Spleen (tissue), 11 donors: Measurements from ENCODE around the gene GPR107. TPM values are rescaled to one million over a fixed set of nuclear protein-coding genes. Genes with fewer than 3 reads are reported as not detected.

Experiments used
- DNase-seq: peaks from one replicate; pipeline ENCODE4 v3.0.0-alpha.2; 2020
- H3K27ac ChIP-seq, 8 donors: fragments of 200-600 bp; sonication (generic) in 7 of 8; 1 replicate in 4 of 8; 2 replicates in 4 of 8; pipeline versions ENCODE4 v1.5.0 to v1.8.0; 2016 to 2021; ENCODE audit warnings: inconsistent platforms in 4 of 8, mild to moderate bottlenecking in 4 of 8, moderate library complexity in 1 of 8
- H3K27me3 ChIP-seq, 7 donors: fragments of 200-600 bp; sonication (generic) in 6 of 7; replicated peaks in 1 of 7; 1 replicate in 4 of 7; 2 replicates in 3 of 7; pipeline versions ENCODE4 v1.5.0 to v1.8.0; 2016 to 2021; ENCODE audit warnings: inconsistent platforms in 3 of 7, mild to moderate bottlenecking in 1 of 7
- H3K36me3 ChIP-seq, 6 donors: fragments of 200-600 bp; sonication (generic) in 5 of 6; 1 replicate in 4 of 6; 2 replicates in 2 of 6; pipeline versions ENCODE4 v1.5.0 to v1.8.0; 2016 to 2021; ENCODE audit warnings: inconsistent platforms in 2 of 6
- H3K4me1 ChIP-seq, 6 donors: fragments of 200-600 bp; sonication (generic) in 5 of 6; 1 replicate in 3 of 6; 2 replicates in 3 of 6; pipeline versions ENCODE4 v1.5.0 to v1.8.0; 2016 to 2021; ENCODE audit warnings: inconsistent platforms in 3 of 6
- H3K4me3 ChIP-seq, 8 donors: fragments of 200-600 bp; sonication (generic) in 7 of 8; 1 replicate in 4 of 8; 2 replicates in 4 of 8; pipeline versions ENCODE4 v1.5.0 to v1.8.0; 2016 to 2021; ENCODE audit warnings: inconsistent platforms in 4 of 8, mild to moderate bottlenecking in 4 of 8, moderate library complexity in 2 of 8
- H3K9me3 ChIP-seq, 8 donors: fragments of 200-600 bp; sonication (generic) in 7 of 8; 1 replicate in 4 of 8; 2 replicates in 4 of 8; pipeline versions ENCODE4 v1.5.0 to v1.8.0; 2016 to 2021; ENCODE audit warnings: inconsistent platforms in 4 of 8
- CTCF ChIP-seq, 11 experiments: fragments of 200-600 bp in 7 of 11; fragments of 450-650 bp in 4 of 11; sonication (generic) in 4 of 11; IDR thresholded peaks in 8 of 11; conservative IDR thresholded peaks in 3 of 11; 1 replicate in 7 of 11; 2 replicates in 4 of 11; pipeline versions ENCODE4 v1.4.0 to v1.8.0; 2016 to 2021; ENCODE audit warnings: antibody characterized with exemption in 11 of 11, inconsistent platforms in 4 of 11, mild to moderate bottlenecking in 1 of 11
- POLR2A ChIP-seq, 3 donors: fragments of 450-650 bp; IDR thresholded peaks; one replicate each; pipeline ENCODE4 v1.5.1; 2017; ENCODE audit warnings: antibody characterized with exemption in 3 of 3, mild to moderate bottlenecking in 1 of 3
- POLR2AphosphoS5 ChIP-seq, 3 donors: sonication (generic); formaldehyde crosslinking; IDR thresholded peaks; one replicate each; pipeline ENCODE4 v1.5.1; 2017; ENCODE audit warnings: antibody characterized with exemption in 3 of 3
- WGBS, 5 donors: extraction: QIAGEN DNeasy Blood & Tissue Kit in 3 of 5; methylation state at CpG; one replicate each; pipeline versions ENCODE4 v1.1.5 to v1.1.7; 2013 to 2018; 5-methylcytosine and 5-hydroxymethylcytosine counted together
- intact Hi-C: fragments of 100-400 bp; cut with DNase I; formaldehyde crosslinking; loops from one replicate; pipeline ENCODE4 v1.15.0; 2023; ENCODE audit warnings: low total_unique reads
- polyA plus RNA-seq, 3 donors: library from polyadenylated mRNA; stranded (reverse); fragments of 200-250 nt; gene quantifications; one replicate each; pipeline ENCODE4 v1.2.1, GENCODE V29; 2013
- total RNA-seq, 7 donors: library from RNA; depleted of rRNA in 3 of 7; stranded (reverse); fragments of >200 nt in 3 of 7; fragmentation: NEBNext Ultra II Directional in 4 of 7; extraction: Animal tissue kit (Norgen Biotek cat#: 25700) in 4 of 7; gene quantifications; one replicate each; pipeline versions ENCODE4 v1.1.0 to v1.2.1, GENCODE V29; 2016 to 2021
- donor health status: healthy with polysubstance abuse.
- donor health status: DM: no; HTN: no; CAD: no; lungs with moderate emphysema.
- donor health status: DM: no; HTN: no; CAD: no.
- donor health status: Bipolar disorder and iron deficiency.
- donor health status: healthy.
- donor health status: DM: no; HTN: no; CAD: no.
- donor health status: DM: yes; HTN: yes; CAD: no.

GPR107 gene
- total and polyA plus RNA-seq, 10 donors: 3.9 to 42.8 (median 28.3) TPM

- Histone ChIP-seq H3K36me3 (peaks cover 0 to 98% (median 34%) of the 10 kb centered on the region in 6 donors), H3K27me3 (no peaks in the 10 kb centered on the region), H3K9me3 (no peaks in the 10 kb centered on the region), H3K27ac (no peak overlapping the region), H3K4me1 (no peaks in the 10 kb centered on the region), H3K4me3 (no peak overlapping the region)
- intact Hi-C loops: loop anchor here (10.0 kb wide), 1 partner anchor 228 kb away; no protein-coding TSS in a partner anchor
- peak; percentile 49 for DNase-seq
- TF ChIP-seq CTCF (IDR thresholded peaks at IDR 0.05 in 8 of 11, conservative IDR thresholded peaks at IDR 0.05 in 3 of 11): no peak
- no peak for TF ChIP-seq POLR2AphosphoS5 (IDR thresholded peaks at IDR 0.05)
- TF ChIP-seq POLR2A (IDR thresholded peaks at IDR 0.05): no peak
- 96 to 98% (median 97%) methylated on average over 8 to 9 of the region's 9 CpGs for WGBS, 5 donors
Observed at GRCh38 chr9:130116346-130116745, 62.6 kb downstream of the GPR107 start.

DNA sequence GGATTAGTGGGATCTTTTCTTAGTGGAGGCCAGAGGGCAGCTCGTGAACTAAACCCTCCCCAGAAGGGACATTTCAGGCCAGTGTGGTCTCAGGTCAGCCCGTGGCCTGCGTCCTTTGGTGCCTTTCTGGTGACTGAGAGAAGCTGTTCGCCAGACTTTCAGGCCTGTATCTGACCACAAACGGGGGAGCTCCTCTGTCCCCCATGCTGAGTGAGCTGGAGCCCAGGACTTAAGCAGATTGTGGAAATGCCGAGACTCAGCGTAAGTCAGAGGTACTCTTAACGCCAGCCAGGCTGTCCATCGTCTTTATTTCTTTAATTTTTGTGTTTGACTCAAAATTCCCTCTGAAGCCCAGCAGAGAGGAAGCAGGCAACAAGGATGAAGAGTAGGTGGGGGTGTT is 63.7 kb downstream of the GPR107 start:
- no peaks in the 10 kb centered on the region for H3K27me3 ChIP-seq
- H3K27ac ChIP-seq: no peak overlapping the region
- peaks cover 0 to 3% (median 0%) of the 10 kb centered on the region in 6 donors for H3K4me1 ChIP-seq
- DNase-seq: peak; percentile 33
- H3K4me3 ChIP-seq: no peak overlapping the region
- intact Hi-C loops: loop anchor here (10.0 kb wide), 1 partner anchor 227 kb away; no protein-coding TSS in a partner anchor
- H3K9me3 ChIP-seq: no peaks in the 10 kb centered on the region
- peaks cover 0 to 96% (median 29%) of the 10 kb centered on the region in 6 donors for H3K36me3 ChIP-seq
- 94 to 97% (median 94%) methylated on average over 9 of the region's 9 CpGs for WGBS, 5 donors
- TF ChIP-seq POLR2AphosphoS5 (IDR thresholded peaks at IDR 0.05) (no peak), POLR2A (IDR thresholded peaks at IDR 0.05) (no peak), CTCF (IDR thresholded peaks at IDR 0.05 in 8 of 11, conservative IDR thresholded peaks at IDR 0.05 in 3 of 11) (no peak)

- H3K4me1 ChIP-seq: peaks cover 0 to 5% (median 0%) of the 10 kb centered on the region in 6 donors
- TF ChIP-seq POLR2A (IDR thresholded peaks at IDR 0.05) (no peak), CTCF (IDR thresholded peaks at IDR 0.05 in 8 of 11, conservative IDR thresholded peaks at IDR 0.05 in 3 of 11) (no peak), POLR2AphosphoS5 (IDR thresholded peaks at IDR 0.05) (no peak)
- peaks cover 0 to 96% (median 30%) of the 10 kb centered on the region in 6 donors for H3K36me3 ChIP-seq
- WGBS, 5 donors: 73 to 80% (median 74%) methylated on average over 10 to 11 of the region's 11 CpGs
- no peaks in the 10 kb centered on the region for H3K27me3 ChIP-seq
- no peaks in the 10 kb centered on the region for H3K9me3 ChIP-seq
- intact Hi-C loops: loop anchor here (10.0 kb wide), 1 partner anchor 227 kb away; no protein-coding TSS in a partner anchor
- peak; percentile 18 for DNase-seq
- no peak overlapping the region for H3K4me3 ChIP-seq
- no peak overlapping the region for H3K27ac ChIP-seq
Observed at GRCh38 chr9:130117816-130118632, 64.3 kb downstream of the GPR107 start.
